ENCODE data around the gene SLC5A12. TPM values are rescaled to one million over a fixed set of nuclear protein-coding genes. Genes with fewer than 3 reads are reported as not detected.

Gene SLC5A12
- total RNA-seq, 1 donor from 2014 or later, result 1.3 TPM

GRCh38 chr11:26753723-26754504 is 32.1 kb upstream of the SLC5A12 start:
- no peaks in the 10 kb centered on the region for H3K4me1 Mint-ChIP-seq (ENCODE audit: unreplicated experiment)
- H3K4me3 Mint-ChIP-seq, result no peak overlapping the region
- no peak overlapping the region for H3K27ac Mint-ChIP-seq
- no peak for DNase-seq (ENCODE audit: extremely low spot score, unreplicated experiment)
- no peaks in the 10 kb centered on the region for H3K9me3 Mint-ChIP-seq
- no peaks in the 10 kb centered on the region for H3K27me3 Mint-ChIP-seq
- no peaks in the 10 kb centered on the region for H3K36me3 Mint-ChIP-seq
- peak; percentile 90 for TF ChIP-seq CTCF (conservative IDR thresholded peaks at IDR 0.05)

DNA sequence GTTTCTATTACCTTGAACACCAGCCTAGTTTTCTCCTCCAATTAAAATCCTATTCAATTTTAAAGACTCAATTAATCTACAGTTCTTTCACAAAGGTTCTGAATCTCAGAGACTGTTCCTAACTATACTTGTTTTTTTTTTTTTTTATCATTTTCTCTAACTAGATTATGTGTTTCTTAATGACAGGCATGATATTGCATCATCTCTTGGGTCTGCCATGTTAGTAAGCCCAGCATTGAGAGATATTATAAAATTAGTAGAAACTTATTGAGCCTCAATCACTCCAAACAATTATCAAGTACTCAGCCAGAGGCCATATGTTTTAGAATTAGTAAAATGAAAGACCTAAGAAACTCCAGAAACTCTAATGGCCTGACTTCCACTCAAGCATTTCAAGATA is 28.1 kb upstream of the SLC5A12 start:
- Mint-ChIP-seq H3K27ac (no peak overlapping the region), H3K9me3 (no peaks in the 10 kb centered on the region), H3K4me3 (no peak overlapping the region), H3K27me3 (no peaks in the 10 kb centered on the region), H3K36me3 (no peaks in the 10 kb centered on the region), H3K4me1 (ENCODE audit: unreplicated experiment) (no peaks in the 10 kb centered on the region)
- no peak for DNase-seq (ENCODE audit: extremely low spot score, unreplicated experiment)
- TF ChIP-seq CTCF (conservative IDR thresholded peaks at IDR 0.05), result no peak

DNA sequence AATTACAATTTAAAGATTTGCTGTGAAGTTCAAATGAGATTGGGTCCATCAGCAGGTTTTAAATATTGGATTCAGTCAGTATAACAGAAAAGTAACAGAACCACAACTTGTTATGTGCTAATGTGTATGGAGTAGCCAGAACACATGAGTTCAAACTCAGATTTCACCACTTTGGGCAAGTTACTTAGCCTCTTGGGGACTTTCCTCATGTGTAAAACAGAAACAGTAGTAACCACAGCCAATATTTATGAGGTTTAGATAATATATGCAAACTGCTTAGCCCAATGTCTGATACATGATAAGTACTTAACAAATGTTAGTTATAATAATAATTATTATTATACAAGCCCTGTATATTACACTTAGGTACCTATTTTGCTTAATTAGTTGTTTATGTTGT is 21.8 kb upstream of the SLC5A12 start:
- no peak for TF ChIP-seq CTCF (conservative IDR thresholded peaks at IDR 0.05)
- H3K27ac Mint-ChIP-seq, result no peak overlapping the region
- no peak overlapping the region for H3K4me3 Mint-ChIP-seq
- no peaks in the 10 kb centered on the region for H3K9me3 Mint-ChIP-seq
- H3K36me3 Mint-ChIP-seq, result no peaks in the 10 kb centered on the region
- H3K27me3 Mint-ChIP-seq, result no peaks in the 10 kb centered on the region
- no peaks in the 10 kb centered on the region for H3K4me1 Mint-ChIP-seq (ENCODE audit: unreplicated experiment)
- no peak for DNase-seq (ENCODE audit: extremely low spot score, unreplicated experiment)

GRCh38 chr11:26742966-26743365 is 21.1 kb upstream of the SLC5A12 start:
- no peak for TF ChIP-seq CTCF (conservative IDR thresholded peaks at IDR 0.05)
- no peaks in the 10 kb centered on the region for H3K9me3 Mint-ChIP-seq
- no peaks in the 10 kb centered on the region for H3K27me3 Mint-ChIP-seq
- no peaks in the 10 kb centered on the region for H3K4me1 Mint-ChIP-seq (ENCODE audit: unreplicated experiment)
- no peak overlapping the region for H3K4me3 Mint-ChIP-seq
- H3K27ac Mint-ChIP-seq, result no peak overlapping the region
- H3K36me3 Mint-ChIP-seq, result no peaks in the 10 kb centered on the region
- no peak for DNase-seq (ENCODE audit: extremely low spot score, unreplicated experiment)

DNA sequence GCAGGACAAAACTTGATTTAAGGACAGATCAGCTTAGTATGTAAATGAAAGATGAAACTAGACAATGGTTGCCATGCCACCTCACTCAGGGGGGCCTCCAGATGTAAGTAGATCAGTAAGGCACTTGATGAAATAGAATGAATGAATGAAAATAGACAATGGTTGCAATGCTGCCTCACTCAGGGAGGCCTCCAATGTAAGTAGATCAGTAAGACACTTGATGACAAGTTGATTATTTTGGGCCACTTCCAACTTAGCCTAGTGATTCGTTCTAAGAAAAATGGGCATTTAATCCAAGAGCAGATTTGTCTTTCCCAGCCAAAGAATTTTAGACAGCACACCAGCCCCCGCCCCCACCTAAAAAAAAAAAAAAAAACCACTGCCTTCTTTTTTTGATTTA is 19.2 kb upstream of the SLC5A12 start:
- H3K27me3 Mint-ChIP-seq, result no peaks in the 10 kb centered on the region
- H3K27ac Mint-ChIP-seq, result no peak overlapping the region
- no peaks in the 10 kb centered on the region for H3K4me1 Mint-ChIP-seq (ENCODE audit: unreplicated experiment)
- DNase-seq (ENCODE audit: extremely low spot score, unreplicated experiment), result no peak
- no peaks in the 10 kb centered on the region for H3K36me3 Mint-ChIP-seq
- no peaks in the 10 kb centered on the region for H3K9me3 Mint-ChIP-seq
- no peak overlapping the region for H3K4me3 Mint-ChIP-seq
- TF ChIP-seq CTCF (conservative IDR thresholded peaks at IDR 0.05), result no peak

Measured in type B pancreatic cell (in vitro differentiated cells).